Transverse colon (tissue), 4 donors: Measurements from ENCODE around the gene GLRX3.

ENCODE experiments used
- POLR2AphosphoS5 ChIP-seq, 3 donors: sonication (generic); formaldehyde crosslinking; IDR thresholded peaks; one replicate each; pipeline ENCODE4 v1.6.1; 2016; ENCODE audit warnings: antibody characterized with exemption in 3 of 3
- TF ChIP-seq, protein P1 (sequence below), 5 experiments: fragments of 200-600 bp in 3 of 5; fragments of 450-650 bp in 2 of 5; sonication (generic) in 3 of 5; IDR thresholded peaks; 1 replicate in 2 of 5; 2 replicates in 3 of 5; pipeline ENCODE4 v1.5.1; 2016 to 2017; ENCODE audit warnings: antibody characterized with exemption in 5 of 5, inconsistent platforms in 3 of 5, mild to moderate bottlenecking in 2 of 5, moderate library complexity in 1 of 5

DNA sequence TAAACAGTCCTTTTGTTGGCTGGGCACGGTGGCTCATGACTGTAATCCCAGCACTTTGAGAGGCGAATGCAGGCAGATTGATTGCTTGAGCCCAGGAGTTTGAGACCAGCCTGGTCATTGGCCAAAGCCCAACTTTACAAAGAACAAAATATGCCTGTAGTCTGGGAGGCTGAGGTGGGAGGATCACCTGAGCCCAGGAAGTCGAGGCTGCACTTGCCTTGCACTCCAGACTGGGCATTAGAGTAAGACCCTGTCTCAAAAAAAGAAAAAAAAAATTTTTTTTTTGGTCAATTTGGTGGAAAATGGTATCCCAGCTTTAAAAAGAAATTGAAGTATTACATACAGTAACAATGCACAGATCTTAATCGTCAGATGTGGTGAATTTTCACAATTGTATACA is 4.8 kb downstream of the GLRX3 start:
- TF ChIP-seq, protein P1, sequence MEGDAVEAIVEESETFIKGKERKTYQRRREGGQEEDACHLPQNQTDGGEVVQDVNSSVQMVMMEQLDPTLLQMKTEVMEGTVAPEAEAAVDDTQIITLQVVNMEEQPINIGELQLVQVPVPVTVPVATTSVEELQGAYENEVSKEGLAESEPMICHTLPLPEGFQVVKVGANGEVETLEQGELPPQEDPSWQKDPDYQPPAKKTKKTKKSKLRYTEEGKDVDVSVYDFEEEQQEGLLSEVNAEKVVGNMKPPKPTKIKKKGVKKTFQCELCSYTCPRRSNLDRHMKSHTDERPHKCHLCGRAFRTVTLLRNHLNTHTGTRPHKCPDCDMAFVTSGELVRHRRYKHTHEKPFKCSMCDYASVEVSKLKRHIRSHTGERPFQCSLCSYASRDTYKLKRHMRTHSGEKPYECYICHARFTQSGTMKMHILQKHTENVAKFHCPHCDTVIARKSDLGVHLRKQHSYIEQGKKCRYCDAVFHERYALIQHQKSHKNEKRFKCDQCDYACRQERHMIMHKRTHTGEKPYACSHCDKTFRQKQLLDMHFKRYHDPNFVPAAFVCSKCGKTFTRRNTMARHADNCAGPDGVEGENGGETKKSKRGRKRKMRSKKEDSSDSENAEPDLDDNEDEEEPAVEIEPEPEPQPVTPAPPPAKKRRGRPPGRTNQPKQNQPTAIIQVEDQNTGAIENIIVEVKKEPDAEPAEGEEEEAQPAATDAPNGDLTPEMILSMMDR (IDR thresholded peaks at IDR 0.05): no peak
- TF ChIP-seq POLR2AphosphoS5 (IDR thresholded peaks at IDR 0.05): no peak
